H9 (cell line): ENCODE results near the gene TUT4. TPM values are rescaled to one million over a fixed set of nuclear protein-coding genes. Genes with fewer than 3 reads are reported as not detected.

Experiments used
- DNase-seq: peaks from one replicate; pipeline ENCODE4 v3.0.0-alpha.2; 2017
- H2AFZ ChIP-seq: one replicate; pipeline ENCODE4 v1.6.1; 2013; ENCODE audit warnings: mild to moderate bottlenecking, low read length, control low read depth, moderate library complexity
- H2AK5ac ChIP-seq: 2 replicates; pipeline ENCODE4 v1.6.1; 2013; ENCODE audit warnings: low read length, control low read depth, mixed read lengths; ENCODE audit not compliant: insufficient read length
- H2BK120ac ChIP-seq: one replicate; pipeline ENCODE4 v1.6.1; 2013; ENCODE audit warnings: low read depth, mild to moderate bottlenecking, low read length, control low read depth, inconsistent platforms; ENCODE audit not compliant: poor library complexity, severe bottlenecking
- H2BK12ac ChIP-seq: 2 replicates; pipeline ENCODE4 v1.6.1; 2013; ENCODE audit warnings: low read length, control low read depth, mixed read lengths, low read depth; ENCODE audit not compliant: insufficient read length
- H2BK15ac ChIP-seq: 2 replicates; pipeline ENCODE4 v1.6.1; 2013; ENCODE audit warnings: low read depth, low read length, control low read depth
- H2BK20ac ChIP-seq: one replicate; pipeline ENCODE4 v1.6.1; 2013; ENCODE audit warnings: low read depth, mild to moderate bottlenecking, low read length, control low read depth, inconsistent platforms; ENCODE audit not compliant: poor library complexity, severe bottlenecking
- H2BK5ac ChIP-seq: 2 replicates; pipeline ENCODE4 v1.6.1; 2013; ENCODE audit warnings: low read length, control low read depth, mixed read lengths; ENCODE audit not compliant: insufficient read length
- H3K14ac ChIP-seq: 2 replicates; pipeline ENCODE4 v1.6.1; 2013; ENCODE audit warnings: low read length, control low read depth; ENCODE audit not compliant: insufficient read depth
- H3K18ac ChIP-seq: 2 replicates; pipeline ENCODE4 v1.6.1; 2013; ENCODE audit warnings: low read depth, mild to moderate bottlenecking, mixed read lengths, low read length, control low read depth; ENCODE audit not compliant: insufficient read length
- H3K23ac ChIP-seq: 2 replicates; pipeline ENCODE4 v1.6.1; 2013; ENCODE audit warnings: low read length, control low read depth, mixed read lengths, low read depth; ENCODE audit not compliant: insufficient read length
- H3K23me2 ChIP-seq: 2 replicates; pipeline ENCODE4 v1.6.1; 2013; ENCODE audit warnings: low read depth, mild to moderate bottlenecking, mixed read lengths, low read length, control low read depth; ENCODE audit not compliant: insufficient read length, poor library complexity, severe bottlenecking
- H3K27ac ChIP-seq: 2 replicates; pipeline ENCODE4 v1.5.1; 2013; ENCODE audit warnings: low read length, control low read depth, mixed read lengths, low read depth; ENCODE audit not compliant: insufficient read length
- H3K27me3 ChIP-seq: 2 replicates; pipeline ENCODE4 v1.6.1; 2013; ENCODE audit warnings: low read length, control low read depth, inconsistent platforms; ENCODE audit not compliant: insufficient read depth
- H3K4ac ChIP-seq: 2 replicates; pipeline ENCODE4 v1.6.1; 2013; ENCODE audit warnings: low read depth, mild to moderate bottlenecking, control low read depth, inconsistent platforms, low read length, moderate library complexity
- H3K4me1 ChIP-seq: 2 replicates; pipeline ENCODE4 v1.6.1; 2013; ENCODE audit warnings: low read length, control low read depth, inconsistent platforms; ENCODE audit not compliant: insufficient read depth
- H3K4me2 ChIP-seq: 2 replicates; pipeline ENCODE4 v1.6.1; 2013; ENCODE audit warnings: low read length, control low read depth, mixed read lengths; ENCODE audit not compliant: insufficient read length, insufficient read depth
- H3K56ac ChIP-seq: 2 replicates; pipeline ENCODE4 v1.6.1; 2013; ENCODE audit warnings: low read depth, mild to moderate bottlenecking, mixed read lengths, low read length, control low read depth; ENCODE audit not compliant: insufficient read length
- H3K79me1 ChIP-seq: 2 replicates; pipeline ENCODE4 v1.6.1; 2013; ENCODE audit warnings: low read depth, mild to moderate bottlenecking, moderate library complexity, low read length, control low read depth, inconsistent platforms; ENCODE audit not compliant: insufficient read depth, poor library complexity, severe bottlenecking
- H3K79me2 ChIP-seq: 2 replicates; pipeline ENCODE4 v1.6.1; 2013; ENCODE audit warnings: low read length, control low read depth, inconsistent platforms; ENCODE audit not compliant: insufficient read depth
- H3K9ac ChIP-seq: 2 replicates; pipeline ENCODE4 v1.6.1; 2013; ENCODE audit warnings: low read length, control low read depth, mixed read lengths; ENCODE audit not compliant: insufficient read length; ENCODE audit errors: extremely low read depth
- H3K9me3 ChIP-seq: one replicate; pipeline ENCODE4 v1.6.1; 2013; ENCODE audit warnings: low read depth, low read length, inconsistent platforms; ENCODE audit not compliant: control insufficient read depth
- H3T11ph ChIP-seq: one replicate; pipeline ENCODE4 v1.6.1; 2013; ENCODE audit warnings: mild to moderate bottlenecking, low read length, control low read depth, inconsistent platforms
- H4K20me1 ChIP-seq: one replicate; pipeline ENCODE4 v1.6.1; 2013; ENCODE audit not compliant: control insufficient read depth, insufficient read length, insufficient read depth
- H4K5ac ChIP-seq: 2 replicates; pipeline ENCODE4 v1.6.1; 2013; ENCODE audit warnings: low read depth, mild to moderate bottlenecking, mixed read lengths, low read length, control low read depth; ENCODE audit not compliant: insufficient read length
- H4K8ac ChIP-seq: replicated peaks from 2 replicates; pipeline ENCODE4 v1.6.1; 2013; ENCODE audit warnings: low read length, control low read depth, mixed read lengths, low read depth; ENCODE audit not compliant: insufficient read length
- H4K91ac ChIP-seq: 2 replicates; pipeline ENCODE4 v1.6.1; 2013; ENCODE audit warnings: low read depth, mild to moderate bottlenecking, moderate library complexity, mixed read lengths, low read length, control low read depth; ENCODE audit not compliant: insufficient read length
- H3K27ac Mint-ChIP-seq, 3 experiments: 2 replicates in 2 of 3; 3 replicates in 1 of 3; pipeline ENCODE4 v1.8.0; 2020 to 2021; ENCODE audit warnings: mixed read lengths in 3 of 3, mild to moderate bottlenecking in 1 of 3, moderate library complexity in 1 of 3
- H3K27me3 Mint-ChIP-seq: 2 replicates; pipeline ENCODE4 v1.8.0; 2021; ENCODE audit warnings: low read depth, mild to moderate bottlenecking, moderate library complexity, mixed read lengths
- H3K36me3 Mint-ChIP-seq, 3 experiments: 2 replicates in 2 of 3; 3 replicates in 1 of 3; pipeline ENCODE4 v1.8.0; 2020 to 2021; ENCODE audit warnings: low read depth in 3 of 3, mixed read lengths in 3 of 3; ENCODE audit not compliant: insufficient read depth in 1 of 3
- H3K4me1 Mint-ChIP-seq, 2 experiments: 2 replicates each; pipeline ENCODE4 v1.8.0; 2020; ENCODE audit warnings: mixed read lengths in 2 of 2
- H3K4me3 Mint-ChIP-seq, 2 experiments: 2 replicates in 1 of 2; 3 replicates in 1 of 2; pipeline ENCODE4 v1.8.0; 2020 to 2021; ENCODE audit warnings: mild to moderate bottlenecking in 2 of 2, mixed read lengths in 2 of 2, moderate library complexity in 1 of 2
- H3K9me3 Mint-ChIP-seq, 2 experiments: 2 replicates in 1 of 2; 3 replicates in 1 of 2; pipeline ENCODE4 v1.8.0; 2020; ENCODE audit warnings: mild to moderate bottlenecking in 2 of 2, mixed read lengths in 2 of 2, moderate library complexity in 1 of 2
- total RNA-seq: library from RNA; stranded (reverse); gene quantifications from 2 replicates; pipeline ENCODE4 v1.2.1, GENCODE V29; 2021
- TF ChIP-seq, protein P1 (sequence below): fragments of 200-600 bp; sonication (generic); conservative IDR thresholded peaks from 3 replicates; pipeline ENCODE4 v1.8.0; 2021; ENCODE audit warnings: antibody characterized with exemption, mild to moderate bottlenecking

The TUT4 gene
- total RNA-seq, 1 experiment from 2014 or later, result 59.3 TPM

DNA sequence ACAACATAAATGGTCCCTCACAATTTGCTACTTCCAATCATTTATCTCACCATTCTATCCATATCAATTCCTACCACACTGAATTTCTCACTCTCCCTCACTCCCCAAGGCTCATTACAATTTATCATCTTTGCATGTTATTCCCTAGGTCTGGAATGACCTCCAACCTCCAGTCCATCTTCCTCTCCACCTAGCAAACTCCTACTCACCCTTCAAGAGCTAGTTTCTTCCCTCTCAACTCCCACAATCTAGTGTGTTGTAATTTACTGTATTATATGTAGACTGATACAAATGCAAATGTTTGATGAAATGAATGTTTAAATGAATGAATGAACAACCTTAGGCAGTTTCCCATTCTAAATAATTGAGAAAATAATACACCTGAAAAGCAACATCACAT lies 3.6 kb downstream of the TUT4 start:
- Histone ChIP-seq H2AK5ac (no peak overlapping the region), H3K4me1 (no peaks in the 10 kb centered on the region), H3K56ac (no peak overlapping the region), H3K27me3 (no peaks in the 10 kb centered on the region), H3K79me2 (peaks cover 28% of the 10 kb centered on the region; the same call in 1 of the 2 replicates), H2BK20ac (no peak overlapping the region), H2BK5ac (no peak overlapping the region), H3K79me1 (peaks cover 5% of the 10 kb centered on the region), H3K14ac (no peak overlapping the region), H3K27ac (no peak overlapping the region), H3K23me2 (peaks cover 10% of the 10 kb centered on the region), H2BK12ac (no peak overlapping the region), H3K4me2 (no peak overlapping the region), H3K23ac (no peak overlapping the region), H3K18ac (no peak overlapping the region), H3K9ac (no peak overlapping the region), H2BK15ac (no peak overlapping the region), H4K20me1 (no peaks in the 10 kb centered on the region), H4K91ac (no peak overlapping the region), H3K9me3 (no peaks in the 10 kb centered on the region), H4K5ac (no peak overlapping the region), H3K4ac (no peak overlapping the region), H4K8ac (no peak overlapping the region), H2BK120ac (no peak overlapping the region), H3T11ph (no peak overlapping the region), H2AFZ (no peak overlapping the region)
- DNase-seq, result no peak
- no peak overlapping the region for H3K4me3 Mint-ChIP-seq
- peaks cover 6 to 8% (median 7%) of the 10 kb centered on the region in 3 experiments; a peak in 6 of 7 replicates for H3K36me3 Mint-ChIP-seq
- TF ChIP-seq, protein P1, sequence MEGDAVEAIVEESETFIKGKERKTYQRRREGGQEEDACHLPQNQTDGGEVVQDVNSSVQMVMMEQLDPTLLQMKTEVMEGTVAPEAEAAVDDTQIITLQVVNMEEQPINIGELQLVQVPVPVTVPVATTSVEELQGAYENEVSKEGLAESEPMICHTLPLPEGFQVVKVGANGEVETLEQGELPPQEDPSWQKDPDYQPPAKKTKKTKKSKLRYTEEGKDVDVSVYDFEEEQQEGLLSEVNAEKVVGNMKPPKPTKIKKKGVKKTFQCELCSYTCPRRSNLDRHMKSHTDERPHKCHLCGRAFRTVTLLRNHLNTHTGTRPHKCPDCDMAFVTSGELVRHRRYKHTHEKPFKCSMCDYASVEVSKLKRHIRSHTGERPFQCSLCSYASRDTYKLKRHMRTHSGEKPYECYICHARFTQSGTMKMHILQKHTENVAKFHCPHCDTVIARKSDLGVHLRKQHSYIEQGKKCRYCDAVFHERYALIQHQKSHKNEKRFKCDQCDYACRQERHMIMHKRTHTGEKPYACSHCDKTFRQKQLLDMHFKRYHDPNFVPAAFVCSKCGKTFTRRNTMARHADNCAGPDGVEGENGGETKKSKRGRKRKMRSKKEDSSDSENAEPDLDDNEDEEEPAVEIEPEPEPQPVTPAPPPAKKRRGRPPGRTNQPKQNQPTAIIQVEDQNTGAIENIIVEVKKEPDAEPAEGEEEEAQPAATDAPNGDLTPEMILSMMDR, result no peak
- H3K27me3 Mint-ChIP-seq, result no peaks in the 10 kb centered on the region
- H3K4me1 Mint-ChIP-seq, result peaks cover 17 to 21% of the 10 kb centered on the region in 2 experiments
- peak overlapping the region in 1 of 3 experiments; percentile 2; a peak in 1 of 7 replicates for H3K27ac Mint-ChIP-seq
- peaks cover 0 to 3% of the 10 kb centered on the region in 2 experiments; a peak in 4 of 5 replicates for H3K9me3 Mint-ChIP-seq
